IPS-11a (cell line): ENCODE measurements around the gene ARHGAP8.

Experiments used
- H3K4me3 ChIP-seq: one replicate; pipeline ENCODE4 v1.5.1; 2013; ENCODE audit warnings: low read depth, low read length, control low read depth

ARHGAP8 gene

DNA sequence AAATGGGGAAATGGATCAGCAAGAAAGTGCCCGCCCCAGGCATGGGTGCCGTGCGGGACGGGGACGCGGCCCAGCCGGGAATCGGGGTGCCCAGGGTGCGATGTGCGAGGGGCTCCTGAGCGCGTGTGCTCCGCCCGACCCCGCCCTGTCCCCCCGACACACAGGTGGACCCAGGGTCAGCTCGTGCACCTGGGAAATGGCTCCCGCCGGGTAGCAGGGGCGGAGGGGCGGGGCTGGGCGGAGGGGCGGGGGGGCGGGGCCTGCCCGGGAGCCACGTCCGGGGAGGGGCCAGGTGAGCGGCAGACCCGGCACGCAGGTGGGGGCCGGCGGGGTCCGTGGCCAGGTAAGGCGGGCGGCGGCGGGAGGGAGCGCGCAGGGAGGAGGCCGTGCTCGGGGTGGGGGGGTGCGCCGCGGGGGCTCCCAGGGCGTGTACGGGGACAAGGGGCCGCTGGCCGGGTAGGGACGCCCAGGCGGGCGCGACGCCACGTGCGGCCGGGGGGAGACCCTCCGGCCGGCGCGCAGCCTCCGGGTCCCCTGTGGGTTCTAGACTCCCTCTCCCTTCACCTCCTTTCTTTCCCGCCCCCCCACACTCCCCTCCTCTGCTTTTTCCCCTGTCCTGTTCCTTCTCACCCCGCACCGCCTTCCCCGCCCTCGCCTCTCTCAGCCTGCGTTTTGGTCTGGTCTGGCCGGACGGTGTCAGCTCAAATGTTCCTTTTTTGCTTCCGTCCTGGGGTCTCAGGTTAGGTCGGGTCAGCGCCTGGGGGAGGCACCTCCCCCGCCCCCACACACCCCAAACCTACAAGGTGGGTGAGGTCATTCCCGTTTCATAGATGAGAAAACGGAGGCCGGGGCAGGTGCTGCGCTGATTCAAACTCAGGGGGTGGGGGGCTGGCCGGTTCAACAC is at the start of gene ARHGAP8:
ARHGAP8 (plus strand) TSS at position 291 of the 904 bp plus-strand sequence. CDS start 33,953 bp downstream, outside the sequence.
- H3K4me3 ChIP-seq: peak within 1 kb of the TSS; percentile 48

DNA sequence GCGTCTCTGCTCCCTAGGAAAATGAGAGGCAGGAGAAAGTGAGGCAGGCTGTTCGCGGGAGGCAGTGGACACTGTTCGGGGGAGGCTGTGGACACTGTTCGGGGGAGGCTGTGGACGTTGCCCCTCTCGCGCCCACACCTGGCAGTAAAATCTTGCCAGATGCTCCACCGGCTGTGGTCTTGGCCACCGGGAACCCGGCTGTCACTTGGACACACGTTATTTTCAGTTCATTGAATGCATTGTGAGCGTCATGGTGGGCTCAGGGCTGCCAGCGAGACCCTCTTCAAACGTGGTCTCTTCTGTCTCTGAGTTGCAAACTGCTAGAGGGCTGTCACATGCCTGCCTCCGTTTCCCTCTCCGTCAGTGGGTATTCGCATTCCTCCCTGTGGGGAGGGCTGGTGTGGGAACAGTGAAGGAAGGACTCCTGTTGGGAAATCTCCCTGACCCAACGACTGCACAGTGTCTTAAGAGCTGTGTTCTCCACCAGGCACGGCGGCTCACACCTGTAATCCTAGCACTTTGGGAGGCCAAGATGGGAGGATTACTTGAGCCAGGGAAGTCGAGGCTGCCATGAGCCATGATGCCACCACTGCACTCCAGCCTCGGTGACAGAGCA is 49.0 kb upstream of the ARHGAP8 start:
- peak overlapping the region; percentile 58 for H3K4me3 ChIP-seq

- no peak overlapping the region for H3K4me3 ChIP-seq
These were observed 48.0 kb upstream of the ARHGAP8 start for GRCh38 chr22:44704159-44705021.

- H3K4me3 ChIP-seq: no peak overlapping the region
These were observed 47.4 kb upstream of the ARHGAP8 start for GRCh38 chr22:44705022-44705297.

- no peak overlapping the region for H3K4me3 ChIP-seq
These were observed 45.9 kb upstream of the ARHGAP8 start for GRCh38 chr22:44706488-44706887.

DNA sequence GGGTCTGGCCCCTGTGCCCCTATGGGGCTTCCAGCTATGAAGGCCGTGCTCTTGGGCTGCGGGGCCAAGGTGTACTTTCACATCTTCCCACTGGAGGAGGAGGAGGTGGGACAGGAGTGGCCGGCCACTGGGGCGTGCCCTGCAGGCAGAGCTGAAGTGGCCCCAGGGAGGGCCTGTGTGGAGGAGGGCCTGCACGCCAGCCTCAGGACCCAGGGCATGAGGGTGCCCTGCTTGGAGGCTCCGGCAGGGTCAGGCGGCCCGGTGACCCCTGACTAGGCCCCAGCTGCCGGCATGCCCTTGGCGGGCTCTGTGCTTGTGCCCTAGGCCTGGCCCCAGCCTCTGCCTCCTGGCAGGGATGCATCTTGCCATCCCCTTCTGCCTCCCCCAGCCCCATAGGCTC is 45.2 kb upstream of the ARHGAP8 start:
- no peak overlapping the region for H3K4me3 ChIP-seq

- no peak overlapping the region for H3K4me3 ChIP-seq
These were observed 44.6 kb upstream of the ARHGAP8 start for GRCh38 chr22:44707752-44708151.

GRCh38 chr22:44709881-44710392 is 42.4 kb upstream of the ARHGAP8 start:
- no peak overlapping the region for H3K4me3 ChIP-seq

DNA sequence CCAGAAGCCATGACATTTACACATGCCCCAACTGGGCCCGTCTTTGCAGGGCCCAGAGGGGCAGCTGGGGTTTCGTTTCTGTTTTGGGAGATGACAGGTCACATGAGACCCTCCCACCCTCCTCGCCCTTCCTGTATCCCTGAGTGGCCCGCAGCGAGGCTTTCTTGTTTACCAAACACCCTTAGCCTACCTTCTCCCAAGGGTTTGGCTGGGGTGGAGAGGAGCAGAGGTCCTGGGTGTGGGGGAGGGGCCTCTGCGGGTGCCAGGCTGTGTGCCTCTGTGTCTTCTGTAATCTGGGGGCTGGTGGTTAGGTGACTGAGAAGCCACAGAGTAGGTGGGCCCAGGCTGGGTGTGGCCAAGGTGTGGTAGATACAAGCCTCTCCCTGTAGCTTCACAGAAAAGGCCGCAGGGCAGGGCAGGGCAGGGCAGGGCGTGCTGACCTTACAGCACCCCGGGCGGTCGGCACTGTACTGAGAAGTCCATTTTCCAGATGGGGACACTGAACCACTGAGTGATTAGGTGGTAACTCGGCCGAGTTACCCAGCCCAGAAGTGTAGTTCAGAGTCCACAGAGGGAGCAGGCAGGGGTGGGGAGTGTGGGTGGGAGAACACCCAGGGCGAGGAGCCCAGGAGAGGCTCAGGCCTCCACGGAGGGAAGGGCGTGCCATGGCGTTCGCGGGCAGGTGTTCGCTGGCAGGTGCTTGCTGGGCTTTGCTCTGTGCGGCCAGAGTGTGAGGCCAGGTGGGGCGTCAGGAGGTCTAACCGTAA is 41.7 kb upstream of the ARHGAP8 start:
- no peak overlapping the region for H3K4me3 ChIP-seq

GRCh38 chr22:44711241-44711560 is 41.2 kb upstream of the ARHGAP8 start:
- no peak overlapping the region for H3K4me3 ChIP-seq

GRCh38 chr22:44711690-44712555 is 40.5 kb upstream of the ARHGAP8 start:
- H3K4me3 ChIP-seq: no peak overlapping the region

- H3K4me3 ChIP-seq: no peak overlapping the region
These were observed 39.4 kb upstream of the ARHGAP8 start for GRCh38 chr22:44712962-44713361.

DNA sequence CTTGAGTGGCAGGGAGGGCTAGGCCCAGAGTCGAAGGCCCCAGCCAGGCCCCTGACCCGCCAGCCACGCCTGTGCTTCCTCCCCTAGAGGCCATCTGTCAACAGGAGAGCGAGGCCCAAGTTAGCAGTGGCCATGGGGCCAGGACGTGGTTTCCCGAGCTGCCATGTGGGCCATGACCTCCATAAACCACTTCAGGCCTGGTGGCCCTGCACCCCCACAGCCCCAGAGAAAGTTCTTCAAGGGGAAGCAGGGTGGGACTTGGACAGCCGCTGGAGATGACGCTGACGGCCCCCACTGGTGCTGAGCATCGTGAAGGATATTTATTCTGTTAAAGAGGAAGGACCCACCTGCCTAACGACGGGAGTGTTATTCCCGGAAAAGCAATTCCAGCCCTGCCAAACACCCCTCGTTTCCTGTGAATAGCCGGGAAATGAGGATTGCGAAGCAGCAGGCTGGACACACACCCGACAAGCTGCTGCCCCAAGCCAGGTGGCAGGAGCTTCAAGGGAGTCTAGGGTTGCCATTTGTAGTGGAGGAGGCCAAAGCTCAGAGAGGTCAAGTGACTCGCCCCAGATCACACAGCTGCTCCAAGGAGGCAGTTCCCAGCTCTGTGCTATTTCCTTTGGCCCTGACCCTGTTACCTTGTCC is 37.5 kb upstream of the ARHGAP8 start:
- H3K4me3 ChIP-seq: no peak overlapping the region

GRCh38 chr22:44718418-44718817 is 34.0 kb upstream of the ARHGAP8 start:
- H3K4me3 ChIP-seq: no peak overlapping the region

DNA sequence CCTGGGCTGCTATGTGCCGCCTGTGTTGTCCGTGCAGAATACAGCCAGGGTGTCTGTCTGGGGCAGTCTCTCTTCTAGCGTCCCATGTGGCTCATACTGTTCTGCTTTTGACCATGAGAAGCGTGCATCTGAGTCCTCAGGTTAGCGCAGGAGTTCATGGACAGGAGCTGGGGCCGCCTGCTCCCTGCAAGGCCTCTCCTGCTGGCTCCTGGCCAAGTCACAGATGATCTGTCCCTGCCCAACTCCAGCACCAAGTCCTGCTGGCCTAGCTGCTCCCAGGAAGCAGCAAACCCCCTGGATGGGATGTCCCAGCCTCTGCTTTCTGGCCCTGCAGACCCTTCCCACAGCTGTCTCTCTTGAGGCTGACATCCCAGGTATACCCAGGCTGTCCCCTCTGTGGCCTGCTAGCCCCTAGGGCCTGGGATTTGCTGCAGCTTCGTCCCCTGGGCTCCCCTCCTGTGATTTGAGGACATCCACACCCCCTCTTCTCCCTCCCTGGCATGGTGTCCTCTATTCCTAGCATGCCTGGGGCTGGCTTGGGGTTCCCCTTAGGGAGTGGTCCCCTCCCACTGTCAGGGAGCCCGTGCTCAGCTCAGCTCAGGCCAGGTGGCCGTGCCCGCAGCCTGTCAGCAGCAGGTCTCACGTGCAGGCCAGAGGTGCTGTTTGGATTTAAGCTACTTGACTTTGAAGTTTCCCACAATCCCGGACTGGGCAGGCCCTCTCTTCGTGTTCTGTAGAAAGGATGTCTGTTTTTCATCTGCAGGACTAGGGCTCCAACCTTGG is 32.6 kb upstream of the ARHGAP8 start:
- no peak overlapping the region for H3K4me3 ChIP-seq

DNA sequence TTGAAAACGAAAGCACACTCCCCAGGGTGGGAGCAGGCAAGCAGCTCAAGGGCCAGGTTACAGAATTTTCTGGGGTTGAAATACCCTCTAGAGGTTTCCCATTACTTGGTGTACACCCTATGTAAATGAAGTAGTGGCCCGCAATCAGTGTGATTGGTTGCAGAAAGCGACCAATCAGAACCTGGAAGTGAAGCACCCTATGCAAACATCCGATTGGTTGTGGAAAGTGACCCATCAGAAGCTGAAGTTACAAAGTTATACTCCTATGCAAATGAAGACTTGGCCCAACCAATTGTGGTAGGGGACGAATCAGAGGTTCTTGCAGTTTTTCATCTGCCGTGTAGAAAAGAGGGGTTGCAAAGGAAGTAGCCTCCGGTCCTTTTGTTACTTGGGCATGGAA is 31.2 kb upstream of the ARHGAP8 start:
- H3K4me3 ChIP-seq: no peak overlapping the region

DNA sequence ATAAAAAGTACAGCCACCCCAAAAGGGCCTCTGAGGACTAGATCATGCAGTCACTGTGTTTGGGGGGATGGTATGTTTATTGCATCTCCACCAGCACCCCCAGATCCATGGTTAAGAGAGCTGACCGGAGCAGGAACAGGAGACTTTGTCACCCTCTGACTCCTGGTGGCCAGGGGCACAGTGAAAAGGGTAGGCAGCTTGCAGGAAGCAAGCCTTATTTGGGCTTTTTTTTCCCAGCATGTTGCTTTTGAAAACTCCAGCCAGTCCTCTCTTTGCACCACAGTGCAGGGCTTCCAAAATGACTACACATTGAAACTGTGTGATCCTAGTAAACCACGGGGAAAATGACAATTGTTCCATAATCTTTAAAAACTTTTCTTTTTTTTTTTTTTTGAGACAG is 29.8 kb upstream of the ARHGAP8 start:
- H3K4me3 ChIP-seq: no peak overlapping the region

- no peak overlapping the region for H3K4me3 ChIP-seq
These were observed 28.6 kb upstream of the ARHGAP8 start for GRCh38 chr22:44723801-44724200.

- H3K4me3 ChIP-seq: no peak overlapping the region
These were observed 28.0 kb upstream of the ARHGAP8 start for GRCh38 chr22:44724416-44724815.
